VCaP (cell line): Measurements from ENCODE around the gene CADM2.

Experiments used
- H3K27ac ChIP-seq: fragments of 450-650 bp; 2 replicates; pipeline ENCODE4 v1.5.1; 2017
- TF ChIP-seq, protein P1 (sequence below): fragments of 450-650 bp; conservative IDR thresholded peaks from 2 replicates; pipeline ENCODE4 v1.5.1; 2017; ENCODE audit warnings: mild to moderate bottlenecking, moderate library complexity

Gene CADM2

DNA sequence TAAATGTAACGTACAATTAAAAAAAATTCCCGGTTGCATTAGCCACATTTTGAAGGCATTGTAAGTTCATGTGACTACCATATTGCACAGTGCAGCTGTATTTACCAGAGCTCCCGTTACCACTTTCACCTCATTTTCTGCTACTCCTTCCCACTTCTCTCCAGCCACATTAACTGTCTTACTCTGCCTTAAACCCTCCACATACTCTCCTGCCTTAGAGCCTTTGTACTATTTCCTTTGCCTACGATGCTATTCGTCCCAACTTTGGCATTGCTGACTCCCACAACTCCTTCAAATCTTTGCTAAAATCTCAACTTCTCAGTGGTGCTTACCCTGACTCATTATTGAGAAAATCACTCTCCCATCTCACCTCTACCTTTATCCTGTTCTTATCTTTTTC, 115.2 kb downstream of the CADM2 start:
- no peak overlapping the region for H3K27ac ChIP-seq
- TF ChIP-seq, protein P1, sequence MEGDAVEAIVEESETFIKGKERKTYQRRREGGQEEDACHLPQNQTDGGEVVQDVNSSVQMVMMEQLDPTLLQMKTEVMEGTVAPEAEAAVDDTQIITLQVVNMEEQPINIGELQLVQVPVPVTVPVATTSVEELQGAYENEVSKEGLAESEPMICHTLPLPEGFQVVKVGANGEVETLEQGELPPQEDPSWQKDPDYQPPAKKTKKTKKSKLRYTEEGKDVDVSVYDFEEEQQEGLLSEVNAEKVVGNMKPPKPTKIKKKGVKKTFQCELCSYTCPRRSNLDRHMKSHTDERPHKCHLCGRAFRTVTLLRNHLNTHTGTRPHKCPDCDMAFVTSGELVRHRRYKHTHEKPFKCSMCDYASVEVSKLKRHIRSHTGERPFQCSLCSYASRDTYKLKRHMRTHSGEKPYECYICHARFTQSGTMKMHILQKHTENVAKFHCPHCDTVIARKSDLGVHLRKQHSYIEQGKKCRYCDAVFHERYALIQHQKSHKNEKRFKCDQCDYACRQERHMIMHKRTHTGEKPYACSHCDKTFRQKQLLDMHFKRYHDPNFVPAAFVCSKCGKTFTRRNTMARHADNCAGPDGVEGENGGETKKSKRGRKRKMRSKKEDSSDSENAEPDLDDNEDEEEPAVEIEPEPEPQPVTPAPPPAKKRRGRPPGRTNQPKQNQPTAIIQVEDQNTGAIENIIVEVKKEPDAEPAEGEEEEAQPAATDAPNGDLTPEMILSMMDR, result no peak

DNA sequence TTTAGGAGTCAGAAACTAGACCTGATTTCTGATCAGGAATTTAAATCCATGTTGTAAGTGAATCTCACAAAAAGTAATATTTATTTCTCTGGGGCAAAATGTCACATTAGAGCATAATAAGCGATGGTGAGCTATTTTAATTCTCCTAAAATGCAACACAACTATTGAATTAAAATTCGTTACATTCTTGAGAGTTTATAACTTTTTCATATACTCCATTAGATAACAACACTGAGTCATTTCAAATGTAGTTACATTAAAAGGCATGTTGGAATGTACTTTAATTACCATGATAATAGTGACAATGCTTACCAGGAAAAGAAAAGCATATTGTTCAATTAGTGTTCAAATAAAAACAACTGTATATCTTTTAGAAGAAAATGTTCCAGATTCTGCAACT, 116.9 kb downstream of the CADM2 start:
- TF ChIP-seq, protein P1, result no peak
- H3K27ac ChIP-seq, result no peak overlapping the region

DNA sequence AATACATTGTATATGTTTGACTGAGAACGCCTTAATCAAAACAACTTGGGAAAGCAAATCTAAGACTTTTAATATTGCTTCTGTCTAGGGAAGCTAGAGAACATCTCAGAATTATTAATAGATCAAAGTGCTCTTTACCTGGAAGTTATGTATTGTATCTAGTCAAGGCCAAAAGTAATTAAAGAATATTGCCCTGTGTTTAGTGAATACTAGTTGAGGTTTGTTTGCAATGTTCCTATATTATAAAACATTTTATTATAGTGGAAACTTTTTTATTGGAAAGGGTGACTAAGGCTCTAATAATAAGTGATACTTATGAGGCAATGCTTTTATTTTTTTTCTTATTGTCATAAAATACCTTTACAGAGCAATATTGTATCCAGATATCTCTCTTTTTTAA, 118.2 kb downstream of the CADM2 start:
- TF ChIP-seq, protein P1, result no peak
- H3K27ac ChIP-seq, result no peak overlapping the region

DNA sequence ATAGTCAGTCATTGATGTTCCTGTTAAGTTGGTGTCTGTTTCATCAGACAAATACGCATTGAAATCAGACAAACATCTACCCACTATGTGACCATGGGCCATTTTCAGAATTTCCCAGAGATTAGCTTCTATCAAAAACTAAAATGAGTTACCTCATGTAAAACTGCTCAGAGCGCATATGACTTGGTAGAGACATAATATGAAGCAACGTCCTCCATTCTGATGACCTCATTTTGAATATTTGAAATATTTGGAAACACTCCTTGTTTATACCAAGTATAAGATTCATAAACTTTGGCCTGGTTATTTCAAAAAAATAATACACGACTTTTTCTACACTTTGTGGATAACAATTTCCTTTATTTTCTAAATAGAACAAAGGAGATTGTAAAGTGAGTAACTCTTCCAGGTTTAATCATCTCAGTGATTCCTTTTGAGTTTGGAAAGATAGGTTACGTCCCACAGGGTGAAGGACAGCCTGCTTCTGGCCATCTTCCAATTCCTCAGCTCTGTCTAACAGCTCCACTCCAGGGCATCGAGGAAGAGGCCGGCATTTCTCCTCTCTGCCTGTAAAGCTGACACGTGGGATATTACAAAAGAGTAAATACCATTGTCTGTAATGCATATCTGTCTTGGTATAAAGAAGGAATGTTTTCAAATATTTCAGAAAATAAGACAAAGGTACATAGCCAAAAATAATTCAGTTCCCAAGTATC, 122.6 kb downstream of the CADM2 start:
- no peak overlapping the region for H3K27ac ChIP-seq
- TF ChIP-seq, protein P1, result no peak

DNA sequence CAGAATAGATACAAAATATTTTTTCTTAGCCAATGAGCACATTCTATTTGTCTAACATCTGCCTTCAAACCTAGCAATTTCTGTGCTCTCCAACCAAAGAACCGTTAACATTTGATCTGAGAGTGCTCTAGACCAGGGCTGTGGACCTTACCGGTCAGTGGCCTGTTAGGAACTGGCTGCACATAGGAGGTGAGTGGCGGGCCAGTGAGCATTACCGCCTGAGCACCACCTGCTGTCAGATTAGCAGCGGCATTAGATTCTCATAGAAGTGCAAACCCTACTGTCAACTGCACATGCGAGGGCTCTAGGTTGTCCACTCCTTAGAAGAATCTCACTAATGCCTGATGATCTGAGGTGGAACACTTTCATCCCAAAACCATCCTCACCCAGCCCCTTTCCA, 131.7 kb downstream of the CADM2 start:
- H3K27ac ChIP-seq, result no peak overlapping the region
- TF ChIP-seq, protein P1, result no peak

DNA sequence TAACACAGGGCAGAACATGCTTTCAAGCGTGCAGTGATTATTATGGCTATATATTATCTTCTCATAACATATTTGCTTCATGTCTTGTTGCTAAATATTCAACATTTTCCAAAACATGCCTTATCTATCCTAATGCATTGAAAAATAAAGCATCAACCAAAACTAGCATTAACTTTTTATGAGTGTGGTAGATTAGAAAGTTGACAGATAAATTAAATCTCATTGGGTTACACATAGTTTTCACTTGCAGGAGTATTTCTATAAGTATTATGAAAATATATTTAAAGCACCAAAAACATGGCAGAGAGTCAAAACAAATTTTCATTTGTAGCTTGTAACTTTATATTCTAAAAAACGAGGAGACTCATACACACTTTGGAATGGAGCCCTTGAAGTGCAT, 141.5 kb downstream of the CADM2 start:
- TF ChIP-seq, protein P1, result no peak
- no peak overlapping the region for H3K27ac ChIP-seq

DNA sequence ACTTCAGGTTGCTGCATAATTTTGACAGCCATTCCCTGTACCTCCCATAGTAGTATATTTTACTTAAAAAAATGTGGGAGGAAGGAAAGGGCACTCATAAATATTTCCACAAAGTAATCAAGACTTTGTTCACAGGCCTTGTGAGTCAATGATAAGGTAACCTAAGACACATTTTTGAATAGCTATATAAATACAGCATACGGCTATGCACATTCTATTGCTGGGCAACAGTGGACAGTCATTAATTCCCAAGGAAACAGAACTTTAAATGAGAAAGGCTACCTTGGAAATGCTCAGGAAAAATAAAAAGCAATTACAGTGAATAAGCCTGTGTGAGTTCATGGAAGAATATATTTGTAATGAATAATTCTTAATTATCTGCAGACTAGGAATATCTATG, 144.0 kb downstream of the CADM2 start:
- H3K27ac ChIP-seq, result no peak overlapping the region
- TF ChIP-seq, protein P1, result no peak
